ENCODE measurements around the gene CLEC5A. TPM values are rescaled to one million over a fixed set of nuclear protein-coding genes. Genes with fewer than 3 reads are reported as not detected.

Gene CLEC5A
- total RNA-seq (2014; rRNA removed; shearing (Covaris generic)): not detected in 2 replicates

DNA sequence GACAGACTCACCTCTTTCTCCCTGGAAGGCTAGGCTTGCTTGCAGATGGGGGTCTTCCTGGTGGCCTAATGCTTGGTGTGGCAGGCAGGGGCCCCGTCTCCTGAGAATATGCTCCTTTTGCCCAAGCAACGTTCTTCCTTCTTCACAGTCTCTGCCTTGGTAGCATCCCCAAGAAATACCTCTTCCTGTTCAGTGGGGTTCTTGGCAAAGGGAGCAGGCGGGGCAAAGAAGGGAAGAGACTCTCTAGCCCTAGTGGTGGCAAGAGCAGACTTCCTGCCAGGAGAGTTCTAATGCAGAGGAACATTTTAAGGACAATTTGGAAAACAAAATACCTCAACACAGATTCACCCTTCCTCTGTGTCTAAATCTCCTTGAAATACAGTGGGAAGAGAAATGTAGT lies at the start of gene CLEC5A:
TSS of gene CLEC5A (minus strand) at position 179 of the 400 bp plus-strand sequence. CDS start 682 bp downstream, outside the sequence.

GRCh38 chr7:141973673-141974072 lies 26.9 kb upstream of the CLEC5A start, which contains the start of gene TAS2R38:
TSS of gene TAS2R38 (minus strand) at chr7:141973773. CDS start at chr7:141973689, 84 bp downstream.

DNA sequence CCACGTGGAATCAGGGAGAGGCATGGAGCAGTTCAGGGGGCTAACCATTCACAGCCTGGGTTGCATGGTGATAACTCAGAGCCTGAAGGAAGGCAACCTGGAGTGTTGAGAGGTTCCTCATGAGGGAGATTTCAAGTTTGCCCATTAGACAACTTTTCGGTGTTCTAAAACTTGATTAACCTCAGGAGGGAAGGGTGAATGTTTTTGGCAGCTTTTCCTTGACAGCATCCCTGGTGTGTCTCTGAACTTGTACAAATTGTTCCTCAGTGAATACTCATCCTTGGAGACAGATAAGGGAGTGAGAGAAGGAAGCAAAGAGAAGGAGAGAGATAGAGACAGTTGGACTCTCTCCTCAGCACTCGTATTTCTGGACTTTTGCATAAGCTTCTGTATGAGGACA lies 30.7 kb downstream of the CLEC5A start, which contains the start of gene OR9A4:
TSS of gene OR9A4 (plus strand) at position 301 of the 400 bp plus-strand sequence. CDS start 2,477 bp downstream, outside the sequence.

Other genes with a start within 250 kb of the CLEC5A start
- gene DENND11, start 244.8 kb downstream of the CLEC5A start, total RNA-seq (2014; rRNA removed; shearing (Covaris generic)): 5.7 and 7.5 TPM in 2 replicates
- not detected in 2 replicates for gene WEE2, start 238.6 kb downstream of the CLEC5A start, total RNA-seq (2014; rRNA removed; shearing (Covaris generic))
- gene SSBP1, start 208.6 kb downstream of the CLEC5A start, total RNA-seq (2014; rRNA removed; shearing (Covaris generic)): 389 and 487 TPM in 2 replicates
- gene TAS2R3, start 182.9 kb downstream of the CLEC5A start, total RNA-seq (2014; rRNA removed; shearing (Covaris generic)): 0.11 and 0.16 TPM in 2 replicates
- 0.05 and 0.19 TPM in 2 replicates for gene TAS2R4, start 170.3 kb downstream of the CLEC5A start, total RNA-seq (2014; rRNA removed; shearing (Covaris generic))
- gene TAS2R5, start 156.8 kb downstream of the CLEC5A start, total RNA-seq (2014; rRNA removed; shearing (Covaris generic)): not detected in 2 replicates
- gene PRSS37, start 105.5 kb downstream of the CLEC5A start, total RNA-seq (2014; rRNA removed; shearing (Covaris generic)): not detected in 2 replicates
- gene OR9A4, start 30.6 kb downstream of the CLEC5A start, total RNA-seq (2014; rRNA removed; shearing (Covaris generic)): not detected in 2 replicates
- not detected in 2 replicates for gene TAS2R38, start 26.8 kb upstream of the CLEC5A start, total RNA-seq (2014; rRNA removed; shearing (Covaris generic))
- not detected in 2 replicates for gene MGAM, start 48.9 kb upstream of the CLEC5A start, total RNA-seq (2014; rRNA removed; shearing (Covaris generic))
- 3.9 and 4.6 TPM in 2 replicates for gene MGAM2, start 164.7 kb upstream of the CLEC5A start, total RNA-seq (2014; rRNA removed; shearing (Covaris generic))